Measurements from ENCODE around the gene HMGN3.

- TF ChIP-seq CTCF (conservative IDR thresholded peaks at IDR 0.05) (no peak), ZFX (IDR thresholded peaks at IDR 0.05) (no peak)
Observed at GRCh38 chr6:79269877-79270276, 35.4 kb upstream of the HMGN3 start.

Measured in C4-2B (cell line).